Gastrocnemius medialis (tissue), 4 donors: ENCODE results near the gene TGFA. TPM values are rescaled to one million over a fixed set of nuclear protein-coding genes. Genes with fewer than 3 reads are reported as not detected.

Source experiments
- ATAC-seq, 2 donors: fragments of 150-250 bp; one replicate each; pipeline ENCODE4 v1.9.1; 2016
- DNase-seq, 2 donors: peaks; one replicate each; pipeline ENCODE4 v3.0.0-alpha.2; 2019
- H3K27ac ChIP-seq, 4 donors: fragments of 200-600 bp; sonication (generic); 1 replicate in 1 of 4; 2 replicates in 3 of 4; pipeline ENCODE4 v1.5.1; 2016 to 2018; ENCODE audit warnings: mild to moderate bottlenecking in 2 of 4, moderate library complexity in 1 of 4
- H3K27me3 ChIP-seq, 3 donors: fragments of 200-600 bp; sonication (generic) in 2 of 3; 1 replicate in 1 of 3; 2 replicates in 2 of 3; pipeline versions ENCODE4 v1.5.1 to v1.6.0; 2016 to 2019; ENCODE audit warnings: mild to moderate bottlenecking in 1 of 3, moderate library complexity in 1 of 3
- H3K36me3 ChIP-seq, 2 donors: fragments of 200-600 bp; sonication (generic) in 1 of 2; one replicate each; pipeline ENCODE4 v1.5.1; 2017 to 2018
- H3K4me1 ChIP-seq, 2 donors: fragments of 200-600 bp; sonication (generic) in 1 of 2; one replicate each; pipeline ENCODE4 v1.5.1; 2016 to 2017; ENCODE audit warnings: mild to moderate bottlenecking in 2 of 2
- H3K4me3 ChIP-seq, 4 donors: fragments of 200-600 bp; sonication (generic) in 3 of 4; 1 replicate in 1 of 4; 2 replicates in 3 of 4; pipeline ENCODE4 v1.5.1; 2016 to 2019; ENCODE audit warnings: mild to moderate bottlenecking in 2 of 4
- H3K9me3 ChIP-seq, 3 donors: fragments of 200-600 bp; sonication (generic) in 2 of 3; 1 replicate in 1 of 3; 2 replicates in 2 of 3; pipeline ENCODE4 v1.5.1; 2016 to 2019
- POLR2A ChIP-seq, 2 donors: fragments of 450-650 bp; IDR thresholded peaks; one replicate each; pipeline ENCODE4 v1.6.1; 2017; ENCODE audit warnings: antibody characterized with exemption in 2 of 2, mild to moderate bottlenecking in 2 of 2, moderate library complexity in 2 of 2
- in situ Hi-C, 4 donors: fragments of 200-750 bp; cut with MboI; loops; one replicate each; pipeline versions ENCODE4 v1.15.0 to v1.8.0; 2017; ENCODE audit warnings: low sequenced_read_pairs in 4 of 4
- intact Hi-C: fragments of 100-400 bp; cut with DNase I; formaldehyde crosslinking; loops from one replicate; pipeline ENCODE4 v1.15.1; 2023; ENCODE audit warnings: low total_unique reads
- total RNA-seq, 4 donors: library from RNA; depleted of rRNA; stranded (reverse); fragments of >200 nt; gene quantifications; one replicate each; pipeline versions ENCODE4 v1.1.0 to v1.2.3, GENCODE V29; 2016
- TF ChIP-seq, protein P1 (sequence below), 5 experiments: fragments of 450-650 bp in 3 of 5; fragments of 200-600 bp in 2 of 5; sonication (generic) in 2 of 5; IDR thresholded peaks in 4 of 5; conservative IDR thresholded peaks in 1 of 5; 1 replicate in 4 of 5; 2 replicates in 1 of 5; pipeline ENCODE4 v1.5.1; 2016 to 2019; ENCODE audit warnings: antibody characterized with exemption in 5 of 5, mild to moderate bottlenecking in 3 of 5, moderate library complexity in 3 of 5

TGFA gene
- total RNA-seq, 4 donors from 2014 or later = 0.05 to 0.26 (median 0.18) TPM; not detected in 1

DNA sequence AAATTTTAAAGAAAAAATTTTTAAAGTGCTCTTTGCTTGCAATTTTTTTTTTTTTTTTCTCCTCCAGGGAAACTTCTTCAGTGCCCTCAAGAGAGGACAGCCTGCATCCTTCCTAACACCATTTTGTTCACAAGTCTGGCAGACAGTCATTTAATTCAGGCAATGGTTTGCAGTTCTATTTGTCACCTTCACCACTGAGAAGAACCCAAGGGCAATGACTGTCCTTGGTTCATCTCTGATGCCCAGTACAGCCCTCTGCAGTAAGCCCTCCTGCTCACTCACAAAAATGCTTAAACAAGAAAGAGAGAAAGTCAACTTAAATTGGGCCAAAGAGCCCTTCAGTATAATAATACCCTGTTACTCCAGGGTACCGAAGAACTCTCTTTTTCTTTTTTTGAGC, 52.4 kb downstream of the TGFA start:
- Histone ChIP-seq H3K4me3 (no peak overlapping the region), H3K4me1 (no peaks in the 10 kb centered on the region), H3K36me3 (no peaks in the 10 kb centered on the region), H3K27ac (no peak overlapping the region), H3K9me3 (no peaks in the 10 kb centered on the region), H3K27me3 (peaks cover 0 to 4% (median 4%) of the 10 kb centered on the region in 3 donors)
- DNase-seq (no peak), ATAC-seq (no peak)
- intact Hi-C loops (no loop called here), in situ Hi-C loops (no loop called here)
- TF ChIP-seq, protein P1, sequence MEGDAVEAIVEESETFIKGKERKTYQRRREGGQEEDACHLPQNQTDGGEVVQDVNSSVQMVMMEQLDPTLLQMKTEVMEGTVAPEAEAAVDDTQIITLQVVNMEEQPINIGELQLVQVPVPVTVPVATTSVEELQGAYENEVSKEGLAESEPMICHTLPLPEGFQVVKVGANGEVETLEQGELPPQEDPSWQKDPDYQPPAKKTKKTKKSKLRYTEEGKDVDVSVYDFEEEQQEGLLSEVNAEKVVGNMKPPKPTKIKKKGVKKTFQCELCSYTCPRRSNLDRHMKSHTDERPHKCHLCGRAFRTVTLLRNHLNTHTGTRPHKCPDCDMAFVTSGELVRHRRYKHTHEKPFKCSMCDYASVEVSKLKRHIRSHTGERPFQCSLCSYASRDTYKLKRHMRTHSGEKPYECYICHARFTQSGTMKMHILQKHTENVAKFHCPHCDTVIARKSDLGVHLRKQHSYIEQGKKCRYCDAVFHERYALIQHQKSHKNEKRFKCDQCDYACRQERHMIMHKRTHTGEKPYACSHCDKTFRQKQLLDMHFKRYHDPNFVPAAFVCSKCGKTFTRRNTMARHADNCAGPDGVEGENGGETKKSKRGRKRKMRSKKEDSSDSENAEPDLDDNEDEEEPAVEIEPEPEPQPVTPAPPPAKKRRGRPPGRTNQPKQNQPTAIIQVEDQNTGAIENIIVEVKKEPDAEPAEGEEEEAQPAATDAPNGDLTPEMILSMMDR (IDR thresholded peaks at IDR 0.05 in 4 of 5, conservative IDR thresholded peaks at IDR 0.05 in 1 of 5) = no peak
- no peak for TF ChIP-seq POLR2A (IDR thresholded peaks at IDR 0.05)

DNA sequence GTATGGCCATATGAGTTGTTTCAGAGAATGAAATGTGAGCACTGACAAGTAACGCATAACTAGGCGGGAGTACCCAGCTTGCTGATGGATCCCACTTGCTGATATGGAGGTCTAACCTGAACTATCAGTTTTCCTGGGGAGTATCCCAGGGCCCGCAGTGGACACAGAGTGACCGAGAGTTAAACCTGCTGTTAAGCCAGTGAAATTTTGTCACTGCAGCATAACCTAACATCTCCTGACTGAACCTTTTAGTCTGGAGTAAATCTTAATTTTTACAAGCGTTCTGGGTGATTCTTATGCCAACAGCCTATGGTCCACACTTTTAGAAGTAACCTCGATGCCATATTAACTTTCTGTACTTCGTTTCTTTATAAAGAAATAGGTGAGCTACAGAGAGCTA, 54.4 kb downstream of the TGFA start:
- TF ChIP-seq, protein P1 (IDR thresholded peaks at IDR 0.05 in 4 of 5, conservative IDR thresholded peaks at IDR 0.05 in 1 of 5) = no peak
- DNase-seq (no peak), ATAC-seq (no peak)
- in situ Hi-C loops = no loop called here
- Histone ChIP-seq H3K27me3 (peaks cover 0 to 4% (median 4%) of the 10 kb centered on the region in 3 donors), H3K27ac (no peak overlapping the region), H3K9me3 (no peaks in the 10 kb centered on the region), H3K4me1 (no peaks in the 10 kb centered on the region), H3K36me3 (no peaks in the 10 kb centered on the region), H3K4me3 (no peak overlapping the region)
- intact Hi-C loops = no loop called here

DNA sequence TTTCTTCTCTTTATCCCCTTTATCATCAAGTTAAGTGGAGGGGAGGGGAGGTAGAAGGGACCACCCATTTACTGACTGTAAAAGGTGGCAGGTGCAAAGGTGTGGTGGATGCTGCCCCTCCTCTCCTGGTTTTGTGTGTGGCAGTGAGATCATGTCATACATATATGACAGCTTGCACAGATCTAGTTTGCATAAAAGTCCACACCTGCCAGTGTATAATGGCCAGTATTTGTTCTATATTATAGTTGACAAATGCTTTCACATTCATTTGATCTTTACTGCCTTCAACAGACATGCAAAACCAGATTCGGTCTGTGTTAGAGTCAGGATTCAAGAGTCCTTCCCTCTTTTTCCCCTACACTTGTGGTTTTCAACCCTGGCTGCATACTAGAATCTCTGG, 55.1 kb downstream of the TGFA start:
- ATAC-seq = no peak
- H3K36me3 ChIP-seq = no peaks in the 10 kb centered on the region

DNA sequence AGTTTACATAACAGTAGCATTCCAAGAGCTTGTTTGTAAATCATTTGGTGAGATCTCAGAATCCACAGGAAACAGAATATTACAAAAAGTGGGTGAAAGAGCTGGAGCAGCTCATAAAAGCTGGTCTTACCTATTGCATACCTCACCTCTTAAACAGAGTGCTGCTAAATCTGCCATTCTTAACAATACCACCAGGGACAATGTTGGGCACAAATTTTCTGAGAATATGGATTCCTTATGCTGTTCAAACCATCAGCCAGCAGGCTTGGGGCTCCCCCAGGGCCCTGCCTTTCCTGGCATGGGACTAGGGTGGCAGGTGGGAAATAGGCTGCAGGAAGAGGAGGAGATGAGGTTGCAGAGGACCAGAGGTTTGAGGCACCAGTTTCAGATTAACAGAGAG, 55.6 kb downstream of the TGFA start:
- H3K27ac ChIP-seq = no peak overlapping the region
- peaks cover 0 to 4% (median 2%) of the 10 kb centered on the region in 3 donors for H3K27me3 ChIP-seq
- in situ Hi-C loops = no loop called here
- no peak overlapping the region for H3K4me3 ChIP-seq
- intact Hi-C loops = no loop called here
- H3K4me1 ChIP-seq = no peaks in the 10 kb centered on the region
- H3K9me3 ChIP-seq = no peaks in the 10 kb centered on the region
- TF ChIP-seq POLR2A (IDR thresholded peaks at IDR 0.05) = no peak
- TF ChIP-seq, protein P1 (IDR thresholded peaks at IDR 0.05 in 4 of 5, conservative IDR thresholded peaks at IDR 0.05 in 1 of 5) = no peak
- no peak for DNase-seq
- ATAC-seq = no peak
- no peaks in the 10 kb centered on the region for H3K36me3 ChIP-seq

More for the DNA sequence above, 55.1 kb downstream of the TGFA start:
- H3K4me1 ChIP-seq = no peaks in the 10 kb centered on the region
- in situ Hi-C loops (no loop called here), intact Hi-C loops (no loop called here)
- TF ChIP-seq, protein P1 (IDR thresholded peaks at IDR 0.05 in 4 of 5, conservative IDR thresholded peaks at IDR 0.05 in 1 of 5) = no peak
- H3K9me3 ChIP-seq = no peaks in the 10 kb centered on the region
- H3K27me3 ChIP-seq = peaks cover 0 to 4% (median 2%) of the 10 kb centered on the region in 3 donors
- no peak for DNase-seq
- no peak overlapping the region for H3K27ac ChIP-seq
- no peak overlapping the region for H3K4me3 ChIP-seq

DNA sequence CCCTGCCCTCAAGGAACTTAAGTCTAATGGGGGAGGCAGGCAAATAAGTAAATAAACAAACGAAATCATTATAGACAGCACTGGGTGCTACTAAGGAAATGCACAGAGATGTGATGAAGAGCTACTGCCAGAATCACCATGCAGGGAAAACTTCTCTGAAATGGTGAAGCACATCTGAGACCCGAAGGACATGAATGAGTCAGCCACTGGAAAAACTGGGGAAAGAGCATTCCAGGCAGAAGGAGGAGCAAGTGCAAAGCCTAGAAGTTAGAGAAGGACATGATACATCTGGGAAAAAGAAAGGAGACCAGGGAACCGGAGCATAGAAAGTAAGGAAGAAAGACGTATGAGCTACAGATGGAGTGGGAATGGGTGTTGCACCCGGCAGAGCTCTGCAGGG, 56.8 kb downstream of the TGFA start:
- Histone ChIP-seq H3K27ac (no peak overlapping the region), H3K4me1 (no peaks in the 10 kb centered on the region), H3K9me3 (no peaks in the 10 kb centered on the region), H3K27me3 (peaks cover 0 to 4% (median 2%) of the 10 kb centered on the region in 3 donors), H3K36me3 (no peaks in the 10 kb centered on the region), H3K4me3 (no peak overlapping the region)
- no peak for DNase-seq
- TF ChIP-seq, protein P1 (IDR thresholded peaks at IDR 0.05 in 4 of 5, conservative IDR thresholded peaks at IDR 0.05 in 1 of 5) = no peak
- no peak for TF ChIP-seq POLR2A (IDR thresholded peaks at IDR 0.05)
- no peak for ATAC-seq
- in situ Hi-C loops = no loop called here
- intact Hi-C loops = no loop called here
